Measurements from ENCODE around the gene C1orf50.

- TF ChIP-seq CTCF (IDR thresholded peaks at IDR 0.05) (no peak), ZFX (IDR thresholded peaks at IDR 0.05; ENCODE audit: borderline replicate concordance) (no peak)
Measured at GRCh38 chr1:42820813-42821212, 53.8 kb downstream of the C1orf50 start.

Measured in 22Rv1 (cell line).